Urothelium cell line (cell line): Measurements from ENCODE around the gene ESYT1.

Source experiments
- DNase-seq: peaks from one replicate; pipeline ENCODE4 v3.0.0; 2011; ENCODE audit warnings: low spot score, mixed read lengths
- FAIRE-seq: peaks from 2 replicates; lab custom pipeline; 2011; peaks lifted over from hg19 to GRCh38; lab: Jason Lieb, UNC

ESYT1 gene

DNA sequence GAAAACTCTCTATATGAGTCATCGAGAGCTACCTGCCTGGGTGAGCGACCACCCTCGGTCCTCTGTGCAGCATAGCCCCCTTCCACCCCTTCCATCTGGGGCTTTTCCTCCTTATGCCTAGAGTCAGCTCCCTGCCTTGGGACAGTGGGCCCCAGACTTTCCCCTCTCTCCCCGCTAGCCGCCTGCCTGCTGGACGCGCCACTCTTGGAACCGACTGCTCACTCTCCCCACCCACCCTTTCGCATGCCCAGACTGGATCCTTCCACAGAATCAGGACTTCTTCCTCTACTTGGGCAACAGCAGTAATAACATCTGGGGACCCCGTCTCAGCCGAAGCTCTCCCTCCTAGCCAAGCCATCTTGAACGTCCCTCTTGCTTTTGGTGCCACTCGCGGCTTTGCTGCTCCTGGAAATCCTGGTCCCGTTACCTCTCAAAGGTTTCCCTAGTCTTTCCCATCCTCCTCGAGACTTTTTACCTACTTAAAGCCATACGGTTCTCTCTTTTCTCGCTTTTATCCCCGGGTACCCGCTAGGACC lies 671 bp downstream of the ESYT1 start:
- FAIRE-seq: no peak
- no peak for DNase-seq

DNA sequence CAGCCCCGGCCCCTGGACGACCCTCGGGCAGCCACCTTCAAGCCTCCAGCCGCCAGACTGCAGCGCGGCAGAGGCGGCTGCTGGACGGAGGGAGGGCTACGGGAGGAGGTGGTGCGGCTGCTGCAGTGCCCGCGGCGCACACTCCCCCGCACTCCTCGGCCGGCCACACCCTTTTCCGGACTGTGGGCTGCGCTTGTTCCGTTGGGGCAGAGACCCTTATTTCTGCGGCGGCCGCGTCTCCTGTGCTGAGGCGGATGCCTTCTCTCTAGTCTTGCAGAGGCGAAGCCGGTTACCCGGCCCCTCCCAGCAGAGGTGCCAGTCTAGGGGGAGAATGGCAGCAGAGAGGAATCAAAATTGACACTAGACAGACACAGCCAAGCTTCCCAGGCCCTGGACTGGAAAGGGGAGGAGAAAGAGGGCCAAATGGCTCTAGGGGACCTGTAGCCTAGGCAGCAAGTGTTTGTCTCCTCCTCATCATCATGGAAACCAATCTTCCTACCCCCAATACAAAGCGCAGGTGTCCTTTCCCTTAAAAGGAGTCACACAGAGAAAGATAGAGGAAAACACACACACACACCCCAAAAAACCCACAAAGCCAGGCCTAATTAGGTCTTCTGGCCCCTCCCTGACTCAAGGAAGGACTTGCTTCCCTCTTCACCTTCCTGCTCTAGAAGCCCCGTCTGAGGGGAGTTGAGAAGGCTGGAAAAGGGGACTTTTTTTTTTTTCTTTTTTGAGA lies 1.3 kb downstream of the ESYT1 start:
- DNase-seq (peak; percentile 69), FAIRE-seq (no peak)

DNA sequence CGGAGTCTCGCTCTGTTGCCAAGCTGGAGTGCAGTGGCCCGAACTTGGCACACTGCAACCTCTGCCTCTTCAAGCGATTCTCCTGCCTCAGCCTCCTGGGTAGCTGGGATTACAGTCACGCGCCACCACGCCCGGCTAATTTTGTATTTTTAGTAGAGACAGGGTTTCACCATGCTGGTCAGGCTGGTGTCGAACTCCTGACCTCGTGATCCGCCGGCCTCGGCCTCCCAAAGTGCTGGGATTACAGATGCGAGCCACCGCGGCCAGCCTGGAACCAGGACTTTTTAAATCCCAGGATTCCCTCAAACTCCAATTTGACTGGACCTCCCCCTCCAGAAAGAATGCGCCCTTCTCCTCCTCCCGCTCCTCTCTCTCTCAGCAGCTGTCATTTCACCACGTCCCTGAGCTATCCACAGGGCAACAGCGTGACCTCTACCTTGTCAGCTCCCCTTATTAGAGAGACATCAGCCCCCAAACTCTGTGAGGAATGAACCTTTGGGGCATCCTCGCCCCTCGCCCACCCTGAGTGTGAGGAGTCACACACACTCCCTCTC lies 2.0 kb downstream of the ESYT1 start:
- DNase-seq (no peak), FAIRE-seq (no peak)

DNA sequence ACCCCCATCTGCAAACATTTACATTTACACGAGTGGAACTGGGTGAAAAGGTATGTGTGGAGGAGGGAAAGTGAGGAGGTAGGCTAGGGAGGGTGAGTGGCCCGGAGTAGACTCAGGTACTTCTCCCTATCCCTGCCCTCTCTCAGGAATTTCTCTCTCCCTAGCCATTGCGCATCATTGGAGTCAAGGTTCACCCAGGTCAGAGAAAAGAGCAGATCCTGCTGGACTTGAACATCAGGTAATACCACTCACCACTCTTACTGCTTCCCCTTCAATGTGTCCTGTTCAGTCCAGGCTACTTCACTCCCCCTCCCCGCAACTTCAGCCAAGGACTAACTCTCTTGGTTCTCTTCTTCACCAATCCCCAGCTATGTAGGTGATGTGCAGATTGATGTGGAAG lies 2.8 kb downstream of the ESYT1 start:
- no peak for DNase-seq
- FAIRE-seq: no peak

DNA sequence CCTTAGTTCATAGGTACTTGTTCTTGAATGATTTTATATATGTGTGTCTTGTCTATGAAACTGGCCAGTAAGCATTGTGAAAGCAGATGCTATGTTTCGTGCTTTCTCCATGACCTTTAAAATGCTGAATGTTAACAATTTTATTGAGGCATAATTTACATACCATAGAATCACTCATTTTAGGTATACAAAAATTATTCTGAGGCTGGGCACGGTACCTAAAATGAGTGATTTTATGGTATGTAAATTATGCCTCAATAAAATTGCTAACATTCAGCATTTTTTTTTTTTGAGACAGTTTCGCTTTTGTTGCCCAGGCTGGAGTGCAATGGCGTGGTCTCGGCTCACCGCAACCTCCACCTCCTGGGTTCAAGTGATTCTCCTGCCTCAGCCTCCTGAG lies 6.8 kb downstream of the ESYT1 start:
- no peak for FAIRE-seq
- DNase-seq: no peak

DNA sequence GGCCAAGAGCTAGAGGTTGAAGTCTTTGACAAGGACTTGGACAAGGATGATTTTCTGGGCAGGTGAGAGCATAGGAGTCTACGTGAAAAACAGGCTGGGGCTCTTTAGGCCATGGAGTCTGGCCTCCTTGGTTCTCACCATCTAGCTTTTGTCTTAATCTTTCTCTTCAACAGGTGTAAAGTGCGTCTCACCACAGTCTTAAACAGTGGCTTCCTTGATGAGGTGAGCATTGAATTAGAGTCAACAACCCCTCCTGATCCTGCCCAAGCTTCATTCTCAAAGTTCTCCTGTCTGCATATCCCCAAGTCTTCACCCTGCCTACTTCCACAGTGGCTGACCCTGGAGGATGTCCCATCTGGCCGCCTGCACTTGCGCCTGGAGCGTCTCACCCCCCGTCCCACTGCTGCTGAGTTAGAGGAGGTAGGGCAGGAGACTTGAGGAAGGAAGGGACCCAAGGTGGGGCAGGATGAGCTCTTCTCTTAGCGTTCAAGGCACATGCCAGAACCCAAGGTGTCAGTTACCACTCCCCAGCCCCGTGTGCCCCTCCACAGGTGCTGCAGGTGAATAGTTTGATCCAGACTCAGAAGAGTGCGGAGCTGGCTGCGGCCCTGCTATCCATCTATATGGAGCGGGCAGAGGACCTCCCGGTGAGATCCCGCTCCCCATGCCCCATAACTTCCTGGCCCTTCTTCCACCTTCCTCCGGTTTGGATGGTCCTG lies 9.9 kb downstream of the ESYT1 start:
- FAIRE-seq (no peak), DNase-seq (no peak)

- DNase-seq: no peak
Measured at GRCh38 chr12:56141946-56142784, 14.1 kb downstream of the ESYT1 start.

GRCh38 chr12:56143217-56143616 lies 15.2 kb downstream of the ESYT1 start:
- FAIRE-seq: no peak
- no peak for DNase-seq

More at GRCh38 chr12:56141946-56142784, 14.1 kb downstream of the ESYT1 start:
- no peak for FAIRE-seq

DNA sequence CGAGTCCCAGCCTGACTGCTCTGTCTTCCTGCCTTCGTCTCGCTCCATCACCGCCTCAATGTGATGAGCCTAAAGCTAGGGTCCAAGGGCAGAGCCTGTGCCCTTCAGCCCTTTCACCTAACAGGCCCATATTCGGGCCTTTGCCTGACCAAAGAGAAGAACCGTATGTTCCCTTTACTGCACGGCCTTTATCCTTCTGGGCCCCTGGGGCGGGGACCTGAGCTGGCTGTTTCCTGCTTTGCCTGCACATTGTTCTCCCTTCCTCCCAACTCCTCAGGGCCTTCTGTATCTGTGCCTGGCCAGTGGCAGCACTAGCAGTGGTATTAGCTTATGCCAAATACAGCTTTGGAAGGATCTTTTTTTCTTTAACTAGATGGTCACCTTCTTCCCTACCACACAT lies 15.8 kb downstream of the ESYT1 start:
- DNase-seq (no peak), FAIRE-seq (no peak)

GRCh38 chr12:56145217-56145616 lies 17.1 kb downstream of the ESYT1 start:
- no peak for DNase-seq
- no peak for FAIRE-seq

- DNase-seq: no peak
- FAIRE-seq: no peak
Measured at GRCh38 chr12:56146492-56147460, 18.7 kb downstream of the ESYT1 start.

DNA sequence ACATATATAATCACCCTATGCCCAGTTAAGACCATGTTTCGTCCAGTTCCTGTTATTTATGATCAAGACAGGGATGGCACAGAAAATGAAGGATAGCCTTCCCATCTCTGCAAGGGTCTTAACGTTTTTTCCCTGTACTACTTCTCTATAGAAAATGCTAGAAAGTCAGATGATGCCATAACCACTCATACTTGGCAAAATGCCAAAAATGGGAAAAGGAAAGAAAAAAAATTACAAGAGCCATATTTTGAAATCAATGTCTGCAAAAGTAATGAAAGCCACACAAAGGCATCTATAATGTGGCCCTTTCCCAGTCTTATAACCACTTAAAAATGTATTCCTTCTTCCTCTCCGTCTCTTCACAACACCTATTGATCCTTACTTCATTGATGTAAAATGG lies 22.5 kb downstream of the ESYT1 start:
- no peak for DNase-seq
- FAIRE-seq: no peak

DNA sequence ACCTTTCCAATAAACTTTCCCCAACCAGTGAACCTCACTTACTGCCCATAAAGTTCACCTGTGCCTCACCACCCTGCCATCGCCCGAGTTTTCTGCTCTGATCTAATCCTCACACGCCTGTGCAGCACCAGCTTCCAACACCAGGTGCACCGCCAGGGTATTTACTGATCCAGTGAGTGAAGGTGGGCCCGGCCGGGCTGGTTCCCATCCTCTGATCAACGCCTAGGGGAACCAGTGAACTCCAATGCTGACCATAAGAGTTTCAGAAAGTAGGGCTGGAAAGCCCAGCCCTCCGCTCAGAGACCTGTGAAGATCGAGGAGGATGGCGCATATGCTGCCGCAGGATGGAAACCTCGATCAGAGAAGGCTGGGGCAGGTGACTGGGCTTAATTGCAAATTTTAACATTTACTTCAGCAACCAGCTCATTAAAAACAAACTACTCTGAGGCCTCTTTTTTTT lies 23.6 kb downstream of the ESYT1 start:
- no peak for FAIRE-seq
- peak; percentile 66 for DNase-seq

DNA sequence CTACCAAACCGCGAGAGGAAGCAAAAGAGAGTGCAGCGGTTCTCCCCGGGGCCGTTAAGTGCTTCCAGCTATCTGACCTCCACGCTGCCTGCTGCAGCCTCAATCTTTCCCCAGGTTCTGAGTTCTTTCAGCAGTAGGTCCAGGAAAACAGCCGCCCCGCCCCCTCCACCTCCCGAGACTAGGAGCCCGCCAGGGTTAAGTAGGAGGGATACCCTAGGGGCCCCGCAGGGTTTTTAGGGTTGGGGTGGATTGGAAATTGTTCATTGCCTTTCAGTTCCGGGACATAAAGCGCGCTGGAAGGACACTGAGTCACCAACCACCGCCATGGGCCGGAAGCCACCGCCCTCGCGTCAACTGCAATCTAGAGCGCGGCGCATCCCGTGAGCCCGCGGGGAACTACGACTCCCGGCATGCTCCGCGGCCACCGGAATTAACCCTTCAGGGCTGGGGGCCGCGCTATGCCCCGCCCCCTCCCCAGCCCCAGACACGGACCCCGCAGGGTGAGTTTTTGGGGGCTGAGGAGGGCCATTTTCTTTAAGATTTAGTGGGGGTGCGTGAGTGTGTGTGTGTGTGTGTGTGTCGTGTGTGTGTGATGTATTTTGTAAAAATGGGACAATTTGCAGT lies 24.2 kb downstream of the ESYT1 start, which contains the start of gene MYL6B:
TSS of gene MYL6B (plus strand) at position 456 of the 624 bp plus-strand sequence. CDS start 1,332 bp downstream, outside the sequence.
- peak; percentile 96 for DNase-seq

DNA sequence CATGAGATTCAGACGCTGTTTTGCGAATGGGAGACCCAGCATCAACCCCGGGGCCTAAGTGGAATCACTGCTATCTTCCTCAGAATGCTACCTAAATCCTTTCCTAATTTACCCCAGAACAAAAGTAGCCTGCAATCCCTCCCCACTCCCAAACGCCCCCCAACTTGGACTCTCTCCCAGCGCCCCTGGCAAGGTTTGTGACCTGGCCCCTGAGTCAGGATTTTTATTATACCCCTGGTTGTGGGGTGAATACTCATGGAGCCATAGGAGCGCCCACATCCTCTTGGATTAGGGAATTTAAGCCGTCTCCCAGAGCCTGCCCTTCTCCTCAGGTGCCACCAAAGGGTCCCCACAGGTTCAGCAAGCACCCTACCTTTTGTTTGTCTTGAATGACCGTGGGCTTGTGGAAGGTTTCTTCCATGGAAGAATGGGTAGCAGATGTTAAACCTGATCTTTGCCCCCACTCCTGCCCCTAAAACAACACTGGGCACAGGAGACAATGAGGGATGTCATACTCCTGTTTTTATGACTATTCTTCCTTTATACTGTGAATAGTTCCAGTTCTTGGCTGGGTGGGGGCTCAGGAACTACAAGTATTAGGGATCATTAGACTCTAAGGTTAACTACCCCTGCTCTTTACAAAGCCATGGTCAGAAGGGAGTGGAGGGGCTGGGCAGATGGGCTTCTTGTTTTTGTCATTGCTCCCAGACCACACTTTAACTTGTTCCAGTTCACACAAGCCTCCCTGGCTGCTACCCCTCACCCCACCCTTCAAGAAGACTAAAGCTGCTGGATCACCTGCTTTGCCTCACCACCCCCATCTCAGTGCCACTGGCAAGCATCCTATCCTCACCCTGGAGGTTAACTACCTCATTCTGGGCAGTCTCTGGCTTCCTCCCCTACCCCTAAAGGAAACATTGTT lies 24.9 kb downstream of the ESYT1 start:
- DNase-seq (no peak), FAIRE-seq (no peak)

More for the DNA sequence above, 24.2 kb downstream of the ESYT1 start, which contains the start of gene MYL6B:
- FAIRE-seq: peak; percentile 69

- FAIRE-seq (no peak), DNase-seq (no peak)
Measured at GRCh38 chr12:56153678-56154065, 25.6 kb downstream of the ESYT1 start.

DNA sequence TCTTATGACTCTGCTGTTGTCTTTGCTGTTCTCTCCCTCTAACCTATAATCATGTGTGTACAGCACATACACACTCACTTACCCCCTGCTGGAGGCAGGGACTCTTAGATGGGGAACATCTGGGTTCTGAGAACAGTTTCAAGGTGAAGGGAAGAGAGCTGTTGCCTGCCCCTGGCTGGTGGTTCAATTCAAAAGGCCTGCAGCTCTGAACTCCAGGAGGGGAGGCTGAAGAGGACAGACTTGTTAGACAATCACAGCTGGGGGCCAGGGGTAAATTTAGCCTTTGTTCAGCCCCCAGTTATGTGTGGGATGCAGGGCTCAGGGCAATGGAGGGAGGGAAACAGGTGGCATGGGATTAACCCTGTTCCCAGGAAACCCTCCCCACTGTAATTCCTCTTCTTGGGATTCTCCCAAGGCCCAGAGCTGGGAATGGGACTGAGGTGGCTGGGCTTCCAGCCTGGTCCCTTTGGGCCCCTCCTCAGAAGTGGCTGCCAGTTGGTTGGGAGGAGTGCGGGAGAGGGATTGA lies 26.2 kb downstream of the ESYT1 start:
- DNase-seq: no peak
- no peak for FAIRE-seq

DNA sequence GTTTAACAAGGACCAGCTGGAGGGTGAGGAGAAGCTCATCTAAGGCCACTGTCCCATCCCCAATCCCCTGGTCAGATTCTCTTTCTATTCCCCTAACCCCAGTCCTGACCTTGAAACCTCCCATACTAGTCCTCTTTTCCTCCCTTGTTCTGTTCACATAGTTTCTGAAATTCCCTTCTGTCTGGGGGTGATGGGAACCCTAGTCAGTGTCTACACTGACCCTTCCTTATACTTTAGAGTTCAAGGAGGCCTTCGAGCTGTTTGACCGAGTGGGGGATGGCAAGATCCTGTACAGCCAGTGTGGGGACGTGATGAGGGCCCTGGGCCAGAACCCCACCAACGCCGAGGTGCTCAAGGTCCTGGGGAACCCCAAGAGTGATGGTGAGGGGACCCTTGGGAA lies 26.8 kb downstream of the ESYT1 start:
- FAIRE-seq: no peak
- DNase-seq: no peak
